Hematopoietic multipotent progenitor cell (in vitro differentiated cells): ENCODE measurements around the gene CLSTN2. TPM values are rescaled to one million over a fixed set of nuclear protein-coding genes. Genes with fewer than 3 reads are reported as not detected.

Experiments
- DNase-seq, 3 donors: peaks; one replicate each; pipeline ENCODE4 v3.0.0-alpha.2; 2011 to 2015; ENCODE audit warnings: low read depth in 2 of 3, low spot score in 2 of 3
- total RNA-seq: library from RNA; depleted of rRNA; stranded (reverse); fragments of >200 nt; gene quantifications from one replicate; pipeline ENCODE4 v1.2.3, GENCODE V29; 2012

The CLSTN2 gene
- total RNA-seq, 1 donor, result under 0.01 TPM

DNA sequence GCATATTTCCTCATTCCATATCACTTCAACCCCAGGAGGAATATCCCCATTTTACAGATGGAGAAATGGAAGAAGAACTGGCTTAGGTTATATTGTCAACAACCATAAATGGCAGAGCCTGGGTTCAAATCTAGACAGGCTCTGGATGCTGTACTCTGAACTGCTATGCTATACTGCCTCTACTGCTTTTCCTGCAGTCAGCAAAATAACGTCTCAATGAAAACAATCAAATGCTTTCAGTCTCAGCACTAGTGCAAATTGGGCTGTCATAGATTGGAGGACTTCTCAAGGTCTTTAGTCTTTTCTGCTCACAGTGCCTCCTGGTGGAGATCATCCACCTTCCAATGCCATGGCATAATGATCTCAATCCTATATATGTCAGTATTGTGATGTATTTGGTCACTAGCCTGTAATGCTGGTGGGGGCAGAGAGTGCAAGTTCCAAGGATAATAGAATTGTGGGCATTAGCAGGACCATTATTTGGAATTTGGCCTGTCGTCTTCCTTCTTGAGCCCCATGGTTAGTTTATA lies 285.0 kb downstream of the CLSTN2 start:
- DNase-seq, result no peak

DNA sequence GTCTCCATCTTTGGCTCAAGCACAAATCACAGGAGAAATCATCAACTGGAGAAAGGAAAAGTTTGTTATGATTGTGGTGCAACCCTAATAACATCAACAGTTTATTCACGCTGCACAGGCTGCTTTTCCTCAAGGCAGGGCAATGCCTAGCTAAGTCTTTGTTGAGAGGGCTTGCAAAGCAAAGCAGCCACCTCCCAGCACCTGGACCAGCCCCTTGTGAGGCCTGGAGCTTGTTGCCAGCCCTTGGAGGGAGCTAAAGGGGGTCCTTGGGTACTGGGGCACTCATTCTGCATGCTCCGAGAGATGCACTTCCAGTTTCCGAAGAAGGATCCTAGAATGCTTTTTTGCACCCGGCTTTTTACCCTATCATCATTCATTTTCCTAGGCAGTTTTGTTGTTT lies 288.2 kb downstream of the CLSTN2 start:
- DNase-seq, result no peak

DNA sequence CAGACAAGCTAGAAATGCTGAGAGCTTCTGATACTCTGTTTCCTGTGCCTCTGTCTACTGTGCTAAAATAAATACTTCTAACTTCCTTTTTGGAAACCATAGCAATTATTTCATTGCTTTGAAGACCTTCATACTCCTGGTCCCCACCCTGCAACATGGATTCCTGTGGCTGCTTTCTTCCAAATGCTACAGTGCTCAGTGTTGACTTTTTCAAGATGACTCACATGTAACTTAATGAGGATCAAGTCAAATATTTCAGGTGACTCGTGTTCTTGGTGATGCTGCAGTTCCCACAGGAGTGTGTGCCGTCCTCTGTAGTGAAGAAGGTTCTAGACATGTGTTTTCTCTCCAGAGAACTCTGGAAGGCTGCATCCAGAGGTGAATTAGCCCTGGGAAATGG lies 288.6 kb downstream of the CLSTN2 start:
- DNase-seq, result no peak

DNA sequence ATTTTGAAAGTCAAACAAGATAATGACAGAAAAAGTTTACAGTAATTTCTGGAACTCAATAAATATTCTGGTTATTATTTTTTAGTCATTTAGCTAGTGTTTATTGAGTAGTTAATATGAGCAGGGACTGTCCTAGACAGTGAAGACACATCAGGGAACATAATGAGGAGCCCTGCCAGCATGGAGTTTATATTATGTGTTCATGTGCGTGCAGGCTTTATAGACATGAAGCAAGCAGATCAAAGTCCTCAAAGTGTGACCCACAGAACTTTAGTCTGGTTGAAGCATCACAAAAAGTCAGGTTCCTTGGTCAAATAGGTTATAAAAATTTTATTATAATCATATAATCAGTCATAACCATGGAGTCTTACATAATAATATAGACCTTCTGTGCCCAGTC lies 289.3 kb downstream of the CLSTN2 start:
- no peak for DNase-seq

DNA sequence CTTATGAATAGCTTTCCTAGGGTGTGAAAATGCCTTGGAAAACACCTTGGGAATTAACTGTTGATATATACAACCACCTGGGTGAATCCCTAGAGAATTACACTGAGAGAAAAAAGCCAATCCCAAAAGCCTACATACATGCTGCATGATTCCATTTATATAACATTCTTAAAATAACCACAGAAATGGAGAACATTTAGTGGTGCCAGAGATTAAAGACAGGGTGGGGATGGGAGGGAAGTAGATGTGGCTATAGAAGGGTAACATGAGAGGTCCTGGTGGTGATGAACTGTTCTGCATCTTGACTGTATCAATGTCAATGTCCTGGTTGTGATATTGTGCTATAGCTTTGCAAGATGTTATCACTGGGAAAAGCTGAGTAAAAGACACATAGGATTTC lies 291.0 kb downstream of the CLSTN2 start:
- no peak for DNase-seq

DNA sequence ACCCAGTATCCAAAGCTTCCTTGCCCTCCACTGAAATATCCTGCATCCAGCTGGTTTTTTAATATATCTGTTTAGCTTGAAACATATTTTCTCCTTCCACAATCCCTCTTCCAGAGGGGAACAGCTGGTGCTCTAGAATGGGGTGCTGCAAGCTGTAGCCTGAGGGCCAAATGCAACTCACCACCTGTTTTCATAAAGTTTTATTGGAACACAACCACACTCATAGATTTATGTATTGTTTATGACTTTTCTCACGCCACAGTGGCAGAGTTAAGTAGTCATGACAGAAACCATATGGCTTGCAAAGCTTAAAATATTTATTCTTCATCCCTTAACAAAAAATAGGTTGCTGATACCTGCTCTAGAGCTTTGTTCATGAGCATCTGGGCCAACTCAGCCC lies 298.7 kb downstream of the CLSTN2 start:
- no peak for DNase-seq

DNA sequence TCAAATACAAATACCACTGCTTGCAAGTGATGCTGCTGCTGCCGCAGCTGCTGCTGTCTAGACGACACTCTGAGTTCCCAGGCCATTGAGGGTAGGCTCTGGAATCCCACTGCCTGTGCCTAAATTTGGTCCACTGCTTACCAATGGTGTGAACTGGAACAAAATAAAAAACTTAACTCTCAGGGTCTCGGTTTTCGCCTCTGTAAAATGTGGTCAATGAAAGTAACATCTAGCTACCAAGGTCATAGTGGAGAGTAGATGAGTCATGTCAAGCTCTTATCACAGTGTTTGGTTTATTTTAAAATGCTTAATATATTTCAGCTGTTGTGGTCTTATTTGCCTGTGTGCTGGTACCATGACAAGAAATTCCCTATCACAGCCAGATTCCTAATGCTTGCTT lies 299.3 kb downstream of the CLSTN2 start:
- no peak for DNase-seq

DNA sequence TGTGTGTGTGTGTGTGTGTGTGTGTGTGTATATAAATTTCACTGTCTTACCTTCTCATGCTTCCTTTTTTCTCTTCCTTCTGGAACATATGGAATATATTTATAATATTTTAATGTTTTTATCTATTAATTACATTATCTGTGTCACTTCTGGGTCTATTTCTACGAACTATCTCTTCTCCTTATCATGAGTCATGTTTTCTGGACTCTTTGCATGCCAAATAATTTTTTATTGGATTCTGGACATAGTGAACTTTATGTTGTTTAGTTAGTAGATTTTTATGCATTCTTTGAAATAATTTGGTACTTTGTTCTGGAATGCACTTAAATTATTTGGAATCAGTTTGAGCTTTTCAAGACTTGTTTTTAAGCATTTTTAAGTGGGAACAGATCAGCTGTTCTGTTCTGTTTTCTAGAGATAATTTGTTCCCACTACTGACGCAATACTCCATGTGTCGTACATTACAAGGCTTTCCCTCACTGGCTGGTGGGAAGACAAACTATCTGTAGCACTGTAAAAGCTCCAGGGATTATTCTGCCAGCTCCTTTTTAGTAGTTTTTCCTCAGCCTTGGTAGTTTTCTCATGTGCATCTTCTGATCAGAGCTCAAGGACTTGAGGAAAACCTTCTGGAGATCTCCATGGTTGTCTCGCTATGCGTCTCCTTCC lies 302.0 kb downstream of the CLSTN2 start:
- no peak for DNase-seq

DNA sequence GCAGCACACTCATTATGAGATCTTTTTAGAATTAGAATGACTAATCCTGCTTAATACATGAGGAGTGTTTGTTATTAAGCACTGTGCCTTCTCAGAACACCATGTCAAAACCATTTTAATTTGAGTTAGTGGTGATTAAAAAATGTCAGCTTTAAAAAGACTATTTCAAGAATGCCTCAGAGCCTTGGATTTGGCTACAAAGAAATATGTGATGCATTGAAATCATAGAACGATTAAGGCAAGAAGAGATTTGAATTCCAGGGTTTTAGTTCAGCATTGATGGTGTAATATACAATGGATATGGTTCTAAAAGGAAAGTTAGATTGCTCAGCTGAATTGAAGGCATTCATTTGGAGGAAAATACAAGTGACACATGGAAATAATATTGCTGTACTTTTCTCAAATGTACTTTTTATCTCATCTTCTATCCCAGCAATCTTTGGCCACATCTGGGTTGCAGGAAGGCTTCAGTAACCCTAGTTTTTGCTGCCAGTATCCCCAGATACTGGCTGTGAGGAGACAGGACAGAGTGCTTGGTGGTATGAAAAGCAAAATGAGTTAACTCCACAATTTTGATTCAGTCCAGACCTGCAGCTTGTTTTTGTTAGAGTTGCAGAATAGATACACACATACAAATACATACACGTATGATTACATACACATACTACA lies 303.8 kb downstream of the CLSTN2 start:
- DNase-seq, result no peak

DNA sequence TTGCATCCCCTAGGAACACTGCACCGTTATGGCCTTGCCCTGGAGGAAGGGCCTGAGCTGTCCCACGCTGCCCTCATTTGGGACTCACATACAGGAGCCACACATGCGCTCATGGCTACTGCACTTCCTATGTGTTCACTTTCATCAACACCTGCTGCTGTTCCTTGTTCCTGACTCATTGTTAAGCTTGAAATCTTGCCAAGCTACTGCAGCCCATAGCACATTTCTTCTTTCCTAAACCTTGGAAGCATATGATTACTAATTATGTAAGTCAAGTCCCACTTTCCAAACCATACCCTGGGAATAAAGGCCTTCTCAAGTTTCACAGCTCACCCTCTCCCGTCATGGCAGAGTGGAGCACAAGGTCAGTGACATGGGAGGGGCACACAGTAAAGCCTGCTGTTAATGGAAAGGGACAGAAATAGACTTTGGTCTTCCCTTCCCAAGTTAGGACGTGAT lies 307.9 kb downstream of the CLSTN2 start:
- no peak for DNase-seq

DNA sequence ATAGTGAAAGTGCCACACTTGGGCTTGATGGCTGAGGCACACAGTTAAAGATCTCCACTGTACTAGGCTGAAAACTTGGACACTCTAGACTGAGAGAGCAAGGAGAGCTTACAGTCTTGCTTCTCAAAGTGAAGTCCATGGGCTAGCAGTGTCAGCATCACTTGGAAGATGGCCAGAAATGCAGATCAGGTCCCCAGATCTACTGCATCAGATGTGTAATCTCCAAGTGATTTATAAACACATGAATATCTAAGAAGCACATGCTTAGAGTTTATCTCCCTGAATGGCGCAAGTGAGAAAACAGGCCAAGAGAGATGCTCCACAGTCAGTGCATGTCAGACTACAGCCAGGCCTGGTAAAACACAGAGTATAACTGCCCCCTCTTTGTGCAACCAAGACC lies 308.6 kb downstream of the CLSTN2 start:
- DNase-seq, result no peak

DNA sequence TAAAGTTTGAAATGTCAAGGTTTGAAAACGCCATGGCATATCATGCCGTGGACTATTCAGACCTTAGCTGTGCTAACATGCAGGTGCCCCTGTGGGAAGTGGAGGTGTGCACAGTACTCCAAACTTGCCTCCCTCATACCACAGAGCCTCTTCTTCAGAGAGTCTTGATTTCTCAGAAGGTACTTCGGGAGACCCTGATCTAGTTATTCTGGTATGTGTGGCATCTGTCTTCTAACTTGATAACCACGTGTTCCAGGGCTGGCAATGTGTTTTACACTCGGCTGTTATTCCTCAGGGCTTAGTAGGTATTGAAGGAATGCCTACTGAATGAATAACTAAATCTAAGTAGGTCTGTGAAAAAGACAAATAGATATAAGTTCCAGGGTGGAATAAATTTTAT lies 309.9 kb downstream of the CLSTN2 start:
- no peak for DNase-seq

DNA sequence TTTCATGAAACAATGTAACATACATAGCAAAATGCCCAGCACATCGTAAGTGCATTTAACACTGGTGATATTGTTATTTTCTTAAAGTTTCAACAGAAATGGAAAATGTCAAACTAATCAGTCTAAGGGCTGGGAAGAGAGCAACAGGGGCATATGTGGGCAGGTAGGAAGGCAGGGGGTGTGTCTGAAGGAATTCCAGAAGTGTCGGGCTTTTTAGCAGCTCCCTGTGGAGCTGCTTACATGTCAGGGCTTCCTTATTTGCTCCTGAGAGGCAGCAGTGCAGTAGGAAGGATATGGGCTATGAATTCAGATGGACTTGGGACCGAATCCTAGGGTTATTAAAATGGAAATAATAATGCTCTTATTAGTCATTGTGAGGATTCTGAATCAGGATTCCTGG lies 311.6 kb downstream of the CLSTN2 start:
- no peak for DNase-seq

DNA sequence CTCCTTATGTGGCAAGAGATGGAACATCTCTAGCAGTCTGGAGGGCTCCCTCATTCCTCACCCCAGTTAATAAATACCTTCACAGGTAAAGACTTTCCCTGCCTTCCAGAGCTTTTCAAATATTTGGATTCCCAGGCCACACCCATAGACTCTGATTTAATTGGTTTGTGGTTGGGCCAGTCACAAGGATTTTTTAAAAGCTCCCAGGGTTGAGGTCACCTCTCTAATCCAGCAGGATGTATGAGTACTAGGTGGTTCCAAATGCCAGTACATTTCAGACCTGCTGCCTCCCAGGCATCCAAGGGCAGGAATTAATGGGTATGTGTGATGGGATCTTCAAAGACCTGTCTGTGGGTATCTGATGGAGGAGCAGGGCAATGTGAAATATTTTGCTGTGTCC lies 312.8 kb downstream of the CLSTN2 start:
- no peak for DNase-seq

DNA sequence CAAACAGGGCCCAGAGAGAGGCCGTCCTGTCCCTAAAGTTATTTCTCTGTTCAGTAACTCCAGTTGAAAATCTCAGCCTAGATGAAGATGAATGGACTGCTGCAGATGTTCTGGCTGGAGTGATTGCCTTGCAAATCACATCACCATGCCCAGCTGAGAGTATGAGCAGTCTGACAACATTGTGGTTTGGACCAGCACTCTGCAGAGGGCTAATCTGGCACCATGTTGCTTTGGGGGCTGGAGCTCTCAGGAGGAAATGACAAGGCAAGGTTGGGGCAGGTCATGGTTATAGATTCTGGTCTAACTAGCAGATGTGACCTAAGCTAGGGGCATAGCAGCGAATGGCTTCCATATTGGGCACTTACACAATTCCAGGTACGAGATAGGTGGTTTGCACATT lies 314.2 kb downstream of the CLSTN2 start:
- DNase-seq, result no peak

DNA sequence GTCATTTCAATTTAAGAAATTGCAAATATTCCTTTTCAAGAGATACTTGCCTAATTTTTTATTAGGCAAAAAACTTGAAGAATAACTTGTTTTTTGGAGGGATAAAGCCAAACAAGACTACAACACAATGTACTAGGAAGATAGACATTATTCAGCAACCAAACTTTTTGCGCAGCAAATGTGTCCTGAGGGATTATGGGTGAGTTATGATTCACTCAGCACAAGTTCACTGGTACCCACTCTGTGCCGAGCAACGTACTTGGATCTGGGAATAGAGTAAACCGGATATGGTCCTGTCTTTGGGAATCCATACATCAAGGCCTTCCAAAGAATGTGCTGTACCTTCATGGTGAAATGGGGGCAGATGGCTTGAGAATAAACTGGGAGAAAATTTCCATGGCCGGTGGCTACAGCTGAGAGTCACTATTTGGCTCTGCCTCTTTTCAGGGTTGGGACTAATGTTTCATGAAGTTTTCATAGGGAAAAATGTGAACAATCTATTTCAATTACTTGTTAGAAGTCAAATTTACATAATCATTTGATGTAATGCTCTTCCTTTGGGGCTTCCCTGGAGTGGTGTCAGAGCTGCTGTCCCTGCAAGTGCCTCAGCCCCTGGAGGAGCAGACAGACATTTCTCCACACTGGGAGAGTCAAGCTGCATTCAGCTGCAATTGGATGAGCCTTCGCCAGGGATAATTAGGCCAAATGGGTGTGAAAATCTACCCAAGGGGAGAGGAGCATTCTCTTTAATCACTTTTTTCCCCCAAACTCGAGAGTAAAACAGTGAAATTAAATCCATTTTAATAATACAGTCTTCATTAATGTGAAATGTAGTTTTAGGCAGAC lies 315.2 kb downstream of the CLSTN2 start:
- DNase-seq, result no peak

DNA sequence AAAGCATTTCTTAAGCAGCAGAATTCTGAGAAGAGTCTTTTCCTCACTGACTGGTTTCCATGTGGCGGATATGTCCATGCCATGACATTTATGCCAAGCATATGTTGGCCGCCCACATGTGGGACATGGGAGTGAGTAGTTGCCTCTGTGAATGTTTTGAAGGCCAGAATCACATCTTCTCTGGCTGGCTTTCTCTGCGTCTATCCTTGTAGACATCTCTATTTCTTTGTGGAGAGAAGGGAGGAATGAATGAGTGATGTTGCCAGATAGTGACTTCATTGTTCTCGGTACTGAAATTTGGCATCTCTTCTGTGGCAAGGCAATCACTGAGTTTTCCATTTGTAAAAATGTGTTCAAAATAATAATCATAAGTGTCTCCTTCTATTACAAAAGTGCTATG lies 316.0 kb downstream of the CLSTN2 start:
- DNase-seq, result no peak

DNA sequence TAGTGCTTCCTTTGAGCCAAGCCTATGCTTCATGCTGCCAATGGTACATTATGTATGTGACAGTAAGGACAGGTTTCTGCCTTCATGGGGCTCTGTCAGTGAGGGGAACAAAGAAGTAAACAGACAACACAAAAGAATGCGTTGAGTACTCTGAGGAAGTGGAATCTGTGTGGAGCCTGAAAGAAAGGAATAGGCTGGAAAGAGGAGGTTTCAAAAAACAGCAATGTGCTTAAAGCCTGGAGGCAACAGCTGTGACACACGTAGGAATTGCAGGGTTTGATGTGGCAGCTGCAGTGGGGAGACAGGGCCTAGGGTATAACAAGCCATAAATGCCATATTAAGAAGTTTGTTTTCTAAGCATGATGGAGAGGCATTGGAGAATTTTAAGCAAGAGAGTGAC lies 316.7 kb downstream of the CLSTN2 start:
- no peak for DNase-seq

DNA sequence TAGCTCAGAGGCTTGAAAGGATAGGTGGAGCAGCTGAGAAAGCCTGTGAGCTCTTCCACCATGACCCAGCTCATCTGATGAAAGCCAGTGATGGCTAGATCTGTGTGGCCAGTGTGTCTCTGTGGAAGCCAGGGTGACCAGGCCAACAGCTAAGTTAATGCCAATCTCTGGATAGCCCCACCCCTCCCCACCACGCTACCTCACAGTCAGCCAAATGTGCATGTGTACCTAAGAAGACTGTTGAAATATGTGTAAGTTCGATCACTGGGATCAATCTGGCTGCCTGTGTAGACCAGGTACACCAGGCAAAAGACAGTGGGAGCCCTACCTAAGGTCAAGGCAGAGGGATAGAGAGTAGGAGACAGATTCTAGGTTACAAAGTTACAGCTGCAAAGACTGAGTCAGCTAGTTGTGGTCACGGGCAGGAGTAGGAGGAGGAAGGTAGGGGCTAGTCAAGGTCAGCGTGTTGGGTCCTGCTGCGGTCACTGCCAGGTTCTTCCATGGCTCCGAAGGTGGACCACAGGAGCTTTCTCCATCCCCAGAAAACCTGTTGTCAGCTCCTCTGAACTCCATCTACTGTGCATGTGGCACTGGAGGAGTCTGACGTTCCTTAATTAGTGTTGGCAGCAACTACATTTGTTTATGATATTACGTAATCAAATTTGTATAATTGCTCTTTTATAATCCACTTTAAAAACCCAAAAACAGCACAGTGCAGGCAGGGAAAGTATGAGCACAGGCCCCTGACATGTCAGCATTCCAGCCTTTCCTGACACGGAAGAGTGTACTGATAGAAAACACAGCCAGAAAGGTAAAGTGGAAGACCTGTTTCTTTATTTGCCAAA lies 318.0 kb downstream of the CLSTN2 start:
- DNase-seq, result no peak

DNA sequence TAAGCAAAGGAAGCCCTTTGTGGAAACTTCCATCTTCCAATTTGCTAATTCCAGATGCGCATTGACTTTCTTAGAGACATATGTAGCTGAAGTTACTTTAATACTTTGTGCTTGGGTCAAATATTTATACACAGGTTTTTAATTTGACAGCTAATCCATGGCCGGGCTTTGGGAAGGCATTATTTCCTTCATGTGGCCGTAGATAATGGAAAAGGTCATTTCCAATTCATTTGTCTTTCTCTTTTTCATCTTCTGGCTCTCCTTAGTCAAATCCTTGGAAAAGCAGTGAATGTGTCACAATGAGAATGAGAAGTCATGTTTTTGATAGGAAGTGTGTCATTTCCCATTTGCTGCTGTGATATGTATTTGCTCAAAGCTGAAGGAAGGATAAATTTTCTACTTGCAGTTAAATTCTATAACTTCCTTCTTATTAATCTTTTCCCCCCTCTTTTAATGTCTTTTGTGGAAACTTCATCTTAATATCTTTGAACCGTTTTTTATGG lies 323.3 kb downstream of the CLSTN2 start:
- DNase-seq, result no peak
